ENCODE measurements around the gene CAMSAP2.

The CAMSAP2 gene, protein sequence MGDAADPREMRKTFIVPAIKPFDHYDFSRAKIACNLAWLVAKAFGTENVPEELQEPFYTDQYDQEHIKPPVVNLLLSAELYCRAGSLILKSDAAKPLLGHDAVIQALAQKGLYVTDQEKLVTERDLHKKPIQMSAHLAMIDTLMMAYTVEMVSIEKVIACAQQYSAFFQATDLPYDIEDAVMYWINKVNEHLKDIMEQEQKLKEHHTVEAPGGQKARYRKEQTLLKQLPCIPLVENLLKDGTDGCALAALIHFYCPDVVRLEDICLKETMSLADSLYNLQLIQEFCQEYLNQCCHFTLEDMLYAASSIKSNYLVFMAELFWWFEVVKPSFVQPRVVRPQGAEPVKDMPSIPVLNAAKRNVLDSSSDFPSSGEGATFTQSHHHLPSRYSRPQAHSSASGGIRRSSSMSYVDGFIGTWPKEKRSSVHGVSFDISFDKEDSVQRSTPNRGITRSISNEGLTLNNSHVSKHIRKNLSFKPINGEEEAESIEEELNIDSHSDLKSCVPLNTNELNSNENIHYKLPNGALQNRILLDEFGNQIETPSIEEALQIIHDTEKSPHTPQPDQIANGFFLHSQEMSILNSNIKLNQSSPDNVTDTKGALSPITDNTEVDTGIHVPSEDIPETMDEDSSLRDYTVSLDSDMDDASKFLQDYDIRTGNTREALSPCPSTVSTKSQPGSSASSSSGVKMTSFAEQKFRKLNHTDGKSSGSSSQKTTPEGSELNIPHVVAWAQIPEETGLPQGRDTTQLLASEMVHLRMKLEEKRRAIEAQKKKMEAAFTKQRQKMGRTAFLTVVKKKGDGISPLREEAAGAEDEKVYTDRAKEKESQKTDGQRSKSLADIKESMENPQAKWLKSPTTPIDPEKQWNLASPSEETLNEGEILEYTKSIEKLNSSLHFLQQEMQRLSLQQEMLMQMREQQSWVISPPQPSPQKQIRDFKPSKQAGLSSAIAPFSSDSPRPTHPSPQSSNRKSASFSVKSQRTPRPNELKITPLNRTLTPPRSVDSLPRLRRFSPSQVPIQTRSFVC (N-terminal part only)

DNA sequence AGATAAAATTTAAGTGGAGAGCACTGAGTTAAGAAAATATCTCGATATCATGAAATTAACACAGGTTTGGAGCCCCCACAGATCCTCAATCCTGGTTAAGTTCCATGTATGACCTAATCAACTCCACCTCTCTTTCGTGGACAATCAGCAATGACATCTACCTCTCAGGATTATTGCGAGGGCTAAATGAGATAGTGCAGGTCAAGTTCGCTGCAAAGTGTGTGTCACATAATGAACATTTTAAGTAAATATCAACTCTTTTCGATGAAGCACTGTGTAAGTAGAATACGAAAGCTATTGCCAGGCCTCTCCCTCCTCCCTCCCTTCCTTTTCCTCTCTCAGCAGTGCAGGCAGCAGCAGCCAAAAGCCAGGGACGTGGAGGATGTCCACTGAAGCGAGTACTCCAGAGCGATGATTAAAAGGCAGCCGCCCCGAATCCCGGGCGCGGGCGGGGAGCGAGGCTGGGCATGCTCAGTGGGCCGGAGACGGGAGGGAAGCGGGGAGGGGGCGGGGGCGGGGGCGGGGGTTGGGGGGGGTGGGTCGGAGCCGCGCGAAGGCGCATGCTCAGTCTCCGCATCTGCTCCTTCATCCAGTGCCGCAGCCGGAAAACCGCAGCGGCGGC, at the start of gene CAMSAP2:
CAMSAP2 (plus strand) TSS at position 567 of the 622 bp plus-strand sequence. CDS start 935 bp downstream, outside the sequence.
- DNase-seq, result peak; percentile 92

DNA sequence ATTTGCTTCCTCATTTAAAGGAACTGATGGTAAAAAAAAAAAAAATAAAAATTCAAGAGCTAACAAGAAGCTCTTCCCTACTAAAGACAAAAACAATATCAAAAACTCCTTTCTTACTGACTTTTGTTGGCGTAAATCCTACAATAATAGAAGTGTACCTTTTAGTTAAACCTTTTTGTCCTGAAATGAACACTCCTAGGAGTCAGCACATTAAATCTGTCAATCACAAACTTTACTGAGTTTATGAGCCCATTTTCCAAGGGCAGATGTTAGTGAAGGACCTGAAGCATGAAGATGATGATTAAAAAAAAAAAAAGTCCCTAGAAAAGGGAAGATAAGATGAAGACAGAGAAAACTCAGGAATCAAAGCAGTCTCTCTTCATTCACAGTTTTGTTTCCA, 46.4 kb upstream of the CAMSAP2 start:
- no peak for DNase-seq

- no peak for DNase-seq
Measured at GRCh38 chr1:200693327-200693726, 45.4 kb upstream of the CAMSAP2 start.

DNA sequence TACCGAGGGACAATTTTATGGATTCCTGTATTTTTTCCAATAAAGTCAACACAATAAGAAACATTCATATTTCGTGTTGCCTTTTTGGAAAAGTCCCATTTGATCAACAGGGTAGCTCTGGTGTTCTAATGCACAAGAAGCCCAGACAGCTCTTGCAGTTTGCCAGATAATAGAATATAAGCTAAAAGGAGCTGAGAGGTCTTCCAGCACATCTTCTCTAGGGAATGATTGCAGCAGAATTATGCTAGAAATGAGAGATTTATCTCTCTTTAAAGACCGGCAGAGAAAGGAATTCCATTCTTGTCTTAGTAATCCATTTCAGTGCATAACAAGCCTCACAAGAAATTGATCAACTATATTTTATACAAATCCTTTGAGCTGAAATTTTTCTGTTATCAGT, 44.0 kb upstream of the CAMSAP2 start:
- DNase-seq, result no peak

DNA sequence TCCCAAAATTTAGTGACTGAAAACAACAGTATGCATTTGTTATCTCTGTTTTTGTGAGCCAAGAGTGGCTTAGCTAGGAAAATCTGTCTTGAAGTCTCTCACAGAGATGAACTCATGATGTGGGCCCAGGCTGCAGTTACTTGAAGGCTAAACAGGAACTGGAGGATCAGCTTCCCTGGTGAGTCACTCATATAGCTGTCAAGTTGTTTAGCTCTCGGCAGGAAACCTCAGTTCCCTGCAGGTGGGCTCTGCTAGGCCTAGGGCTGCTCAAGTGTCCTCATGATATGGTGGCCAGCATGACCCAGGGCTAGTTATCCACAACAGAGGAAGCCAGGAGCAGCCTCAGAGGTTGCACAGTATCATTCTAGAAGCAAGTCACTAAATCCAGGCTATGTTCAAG, 38.8 kb upstream of the CAMSAP2 start:
- no peak for DNase-seq

- DNase-seq, result no peak
Measured at GRCh38 chr1:200704986-200705500, 33.6 kb upstream of the CAMSAP2 start.

DNA sequence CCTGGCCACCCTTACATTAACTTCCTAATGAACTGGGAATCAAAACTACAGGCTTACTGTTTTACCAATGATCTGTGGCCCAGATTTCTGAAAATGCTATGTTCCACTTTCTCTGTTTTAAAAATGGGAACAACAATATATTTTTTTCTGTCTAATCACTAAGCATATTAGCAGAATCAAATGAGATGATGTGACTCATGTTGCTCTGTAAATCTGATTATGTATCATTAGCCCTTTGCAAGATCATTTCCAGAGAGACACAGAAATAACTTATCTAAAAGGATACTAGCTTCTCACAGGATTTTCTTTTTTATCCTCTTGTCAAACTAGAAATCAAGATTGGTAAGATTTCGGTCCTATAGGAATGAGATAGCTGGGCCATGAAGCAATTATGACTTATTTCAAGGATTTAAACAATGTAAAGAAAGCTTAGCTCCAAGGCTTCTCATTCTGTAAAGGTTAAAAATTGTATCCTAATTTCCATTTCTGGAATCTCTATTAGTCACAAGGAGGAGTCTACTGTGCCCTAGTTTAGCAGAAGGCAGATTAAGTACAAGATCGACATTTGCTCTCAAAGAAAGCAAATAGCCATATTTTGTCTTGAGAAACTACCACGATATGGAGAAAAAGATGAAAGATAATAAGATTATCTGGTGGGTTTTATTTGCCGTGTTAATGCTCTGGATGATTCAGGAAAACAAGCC, 32.4 kb upstream of the CAMSAP2 start:
- DNase-seq, result no peak

GRCh38 chr1:200707116-200707515, 31.6 kb upstream of the CAMSAP2 start:
- no peak for DNase-seq

GRCh38 chr1:200708161-200708560, 30.5 kb upstream of the CAMSAP2 start:
- no peak for DNase-seq

DNA sequence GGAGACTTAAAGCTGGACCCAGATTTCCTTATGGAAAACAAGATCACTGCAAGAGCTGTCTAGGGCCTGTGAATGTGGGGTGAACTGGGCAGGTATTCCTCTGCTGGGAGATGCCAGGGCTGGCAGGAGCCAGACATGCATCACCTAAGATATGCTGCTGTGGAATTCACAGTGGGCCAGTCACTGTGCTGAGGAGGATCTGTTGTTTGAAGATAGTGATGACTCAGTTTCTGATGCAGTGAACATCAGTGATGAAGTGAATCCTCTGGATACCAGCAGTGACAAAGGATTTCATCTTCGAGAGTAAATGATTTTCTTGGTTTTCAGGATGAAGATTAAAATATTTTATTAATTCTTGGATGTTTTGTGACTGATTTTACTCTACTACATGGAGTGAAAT, 29.9 kb upstream of the CAMSAP2 start:
- no peak for DNase-seq

- no peak for DNase-seq
Measured at GRCh38 chr1:200710166-200710565, 28.5 kb upstream of the CAMSAP2 start.

- no peak for DNase-seq
Measured at GRCh38 chr1:200714504-200715187, 24.0 kb upstream of the CAMSAP2 start.

- DNase-seq, result no peak
Measured at GRCh38 chr1:200720199-200720598, 18.5 kb upstream of the CAMSAP2 start.

DNA sequence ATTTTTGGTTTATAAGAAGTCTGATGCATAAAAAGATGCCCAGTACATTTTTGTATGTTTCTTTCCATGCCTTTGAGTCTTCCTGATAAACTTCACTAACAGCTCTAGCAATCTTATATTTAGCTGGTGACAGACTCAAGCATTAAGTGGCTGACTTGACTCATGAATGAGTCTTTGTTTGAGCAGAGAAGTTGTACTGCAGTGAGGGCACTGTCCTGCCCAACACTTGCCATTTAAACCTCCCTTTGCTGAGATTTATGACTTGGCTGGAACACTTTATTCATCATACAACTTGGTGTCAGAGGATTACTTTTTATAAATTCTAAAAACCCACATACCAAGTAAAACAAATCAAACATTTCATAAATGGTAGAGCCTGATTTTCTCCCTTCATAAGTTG, 14.6 kb upstream of the CAMSAP2 start:
- no peak for DNase-seq

DNA sequence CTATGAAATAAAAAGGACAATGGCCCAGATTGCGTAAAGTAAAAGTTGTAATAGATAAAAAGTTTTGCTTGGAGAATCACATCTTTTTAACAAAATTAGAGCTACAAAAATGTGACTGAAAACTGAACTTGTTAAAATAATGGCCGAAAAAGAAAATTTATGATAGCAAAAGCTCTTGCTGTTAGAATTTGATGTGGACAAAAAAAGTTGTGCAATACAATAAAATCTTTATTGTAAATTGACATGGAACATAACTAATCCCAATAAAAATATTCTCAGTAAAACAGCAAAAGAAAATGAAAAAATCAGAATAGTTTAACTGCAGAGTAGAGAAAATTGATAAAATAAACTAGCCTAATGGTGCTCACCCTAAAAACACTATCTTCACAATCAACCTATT, 11.4 kb upstream of the CAMSAP2 start:
- no peak for DNase-seq

- no peak for DNase-seq
Measured at GRCh38 chr1:200729863-200730262, 8.8 kb upstream of the CAMSAP2 start.

DNA sequence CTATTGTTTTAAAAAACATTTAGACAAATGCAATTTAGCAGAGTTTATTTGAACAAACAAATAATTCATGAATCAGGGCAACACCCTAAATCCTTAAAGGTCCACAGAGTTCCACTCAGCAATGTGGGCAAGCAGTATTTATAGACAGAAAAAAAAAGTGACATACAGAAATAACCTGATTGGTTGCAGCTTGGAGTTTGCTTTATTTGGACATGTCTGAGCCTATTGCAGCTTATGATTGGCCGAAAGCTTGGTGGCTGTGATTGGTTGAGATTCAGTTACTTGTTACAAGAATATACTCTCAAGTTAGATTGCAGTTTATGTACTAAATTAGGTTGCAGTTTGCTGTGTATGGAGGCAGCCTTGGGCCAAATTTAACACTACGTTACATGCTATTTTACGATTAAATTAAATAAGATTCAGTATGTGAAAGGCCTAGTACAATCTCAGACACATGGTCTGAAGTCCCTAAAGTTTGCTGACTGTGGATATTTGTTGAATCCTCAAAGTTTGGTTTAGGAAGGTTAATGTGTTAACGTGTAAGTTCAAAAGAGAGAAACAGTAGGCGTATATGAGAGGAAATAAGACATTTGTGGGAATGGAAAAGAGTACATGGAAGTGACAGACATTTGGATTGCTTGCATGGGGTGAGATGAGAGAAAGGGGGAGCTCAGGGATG, 6.9 kb upstream of the CAMSAP2 start:
- DNase-seq, result no peak

DNA sequence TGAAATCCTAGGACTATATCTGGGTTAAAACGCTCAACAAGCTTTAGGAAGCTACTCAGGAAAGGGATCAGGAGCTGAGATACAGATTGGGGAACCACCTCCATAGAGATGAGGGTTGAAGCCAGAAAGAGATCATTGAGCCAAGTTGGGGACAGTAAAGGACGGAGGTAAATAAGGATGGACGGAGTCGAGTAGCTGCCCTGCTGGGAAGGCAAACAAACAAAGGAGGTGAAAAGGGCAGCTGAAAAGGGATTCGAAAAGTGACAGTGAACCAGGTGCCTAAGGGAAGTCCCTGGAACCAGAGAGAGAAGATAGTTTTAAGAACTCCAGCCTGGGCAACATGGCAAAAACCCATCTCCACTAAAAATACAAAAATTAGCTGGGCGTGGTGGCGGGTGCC, 6.3 kb upstream of the CAMSAP2 start:
- no peak for DNase-seq

DNA sequence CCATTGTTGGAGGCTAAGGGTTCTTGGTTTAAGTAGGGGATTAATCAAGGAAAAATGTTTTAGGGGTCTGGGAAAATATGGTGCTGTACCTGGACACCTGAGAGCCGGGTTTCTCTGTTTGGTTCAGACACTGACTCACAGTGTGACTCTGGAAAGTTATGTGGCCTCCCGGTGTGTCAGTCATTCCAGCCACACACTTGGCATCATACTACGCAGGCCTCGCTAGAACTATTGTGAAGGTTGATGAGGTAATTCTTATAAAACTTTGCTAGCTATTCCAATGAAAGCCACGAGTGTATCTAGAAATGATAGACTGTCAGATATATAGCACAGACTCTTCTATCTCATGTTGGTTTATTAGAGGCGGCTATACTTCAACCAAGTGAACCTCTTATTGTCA, 4.8 kb upstream of the CAMSAP2 start:
- DNase-seq, result no peak

DNA sequence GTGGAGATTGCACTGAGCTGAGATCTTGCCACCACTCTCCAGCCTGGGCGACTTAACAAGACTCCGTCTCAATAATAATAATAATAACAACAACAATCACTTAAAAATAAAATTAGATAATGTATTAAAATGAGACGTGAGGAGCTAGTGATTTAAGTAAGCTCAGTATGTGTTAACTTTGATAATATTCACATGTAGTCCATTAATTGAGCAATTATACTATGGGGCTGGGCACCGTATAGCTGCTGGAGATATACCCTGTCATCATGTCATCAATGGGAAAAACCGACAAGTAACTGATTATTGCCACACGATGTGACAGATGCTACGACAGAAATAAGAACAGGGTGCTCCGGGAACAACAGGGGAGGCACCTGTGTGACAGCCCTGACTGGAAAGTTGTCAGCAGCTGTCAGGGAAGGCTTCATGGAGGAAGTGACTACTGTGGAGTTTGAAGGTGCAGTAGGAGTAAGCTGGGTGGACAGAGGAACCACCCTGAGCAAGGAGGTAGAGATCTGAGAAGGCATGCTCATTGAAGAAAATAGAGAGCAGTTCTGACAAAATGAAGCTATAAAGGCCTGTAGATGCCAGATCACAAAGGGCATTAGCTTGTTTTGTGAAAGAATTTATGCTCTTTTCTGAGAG, 924 bp upstream of the CAMSAP2 start:
- no peak for DNase-seq
